WTC11 (cell line): ENCODE data around the gene GNPNAT1. TPM values are rescaled to one million over a fixed set of nuclear protein-coding genes. Genes with fewer than 3 reads are reported as not detected.

Experiments
- ATAC-seq: fragments of 200-7000 bp; cut with Tn5 transposase; 2 replicates; pipeline ENCODE4 v1.10.0; 2021; ENCODE audit warnings: mild to moderate bottlenecking, moderate library complexity
- CTCF ChIA-PET: fragments of 300-600 bp; sonication (Branson Sonifier 250); formaldehyde crosslinking; loops from one replicate; lab custom pipeline; 2021; ENCODE audit warnings: antibody characterized with exemption; lab: Charles Lee
- POLR2A ChIA-PET: fragments of 350-600 bp; sonication (Branson Sonifier 250); formaldehyde crosslinking; loops from one replicate; lab custom pipeline; 2021; ENCODE audit warnings: antibody characterized with exemption; lab: Charles Lee
- DNase-seq: peaks from one replicate; pipeline ENCODE4 v3.0.0; 2021; ENCODE audit warnings: low spot score
- H3K27ac Mint-ChIP-seq: 2 replicates; pipeline ENCODE4 v1.8.0; 2021; ENCODE audit warnings: mixed read lengths
- H3K27me3 Mint-ChIP-seq: 2 replicates; pipeline ENCODE4 v1.8.0; 2021; ENCODE audit warnings: low read depth, mild to moderate bottlenecking, moderate library complexity, mixed read lengths
- H3K36me3 Mint-ChIP-seq: 2 replicates; pipeline ENCODE4 v1.8.0; 2021; ENCODE audit warnings: mixed read lengths
- H3K4me1 Mint-ChIP-seq: 2 replicates; pipeline ENCODE4 v1.8.0; 2022; ENCODE audit warnings: mixed read lengths
- H3K4me3 Mint-ChIP-seq: 2 replicates; pipeline ENCODE4 v1.8.0; 2021; ENCODE audit warnings: mild to moderate bottlenecking, moderate library complexity, mixed read lengths
- H3K9me3 Mint-ChIP-seq: 2 replicates; pipeline ENCODE4 v1.8.0; 2021; ENCODE audit warnings: mixed read lengths
- CBFB ChIP-seq: sonication (generic); formaldehyde crosslinking; IDR thresholded peaks from 2 replicates; pipeline ENCODE4 v1.8.1; 2022; ENCODE audit warnings: mild to moderate bottlenecking, low read depth, missing genetic modification reagents
- CTCF ChIP-seq: fragments of 200-600 bp; IDR thresholded peaks from 2 replicates; pipeline ENCODE4 v1.8.0; 2022; ENCODE audit warnings: antibody characterized with exemption
- E2F1 ChIP-seq: sonication (generic); formaldehyde crosslinking; IDR thresholded peaks from 2 replicates; pipeline ENCODE4 v1.8.0; 2022; ENCODE audit warnings: mild to moderate bottlenecking, missing genetic modification reagents
- EMX1 ChIP-seq: fragments of 250-450 bp; sonication (Bioruptor Pico); IDR thresholded peaks from 2 replicates; pipeline ENCODE4 v1.8.0; 2021; ENCODE audit warnings: mild to moderate bottlenecking
- ERG ChIP-seq: fragments of 250-450 bp; sonication (Bioruptor Pico); IDR thresholded peaks from 2 replicates; pipeline ENCODE4 v1.8.0; 2021; ENCODE audit warnings: mild to moderate bottlenecking
- FOXP1 ChIP-seq: sonication (generic); formaldehyde crosslinking; IDR thresholded peaks from 2 replicates; pipeline ENCODE4 v1.8.0; 2022; ENCODE audit warnings: missing genetic modification reagents, mild to moderate bottlenecking, moderate library complexity, borderline replicate concordance
- FOXP4 ChIP-seq: sonication (generic); formaldehyde crosslinking; IDR thresholded peaks from 2 replicates; pipeline ENCODE4 v1.8.0; 2022; ENCODE audit warnings: mild to moderate bottlenecking, missing genetic modification reagents
- NR2C2 ChIP-seq: sonication (generic); formaldehyde crosslinking; IDR thresholded peaks from 2 replicates; pipeline ENCODE4 v1.8.0; 2022; ENCODE audit warnings: mild to moderate bottlenecking, missing genetic modification reagents
- OVOL2 ChIP-seq: fragments of 250-450 bp; sonication (Bioruptor Pico); IDR thresholded peaks from 2 replicates; pipeline ENCODE4 v1.9.0; 2021; ENCODE audit warnings: mild to moderate bottlenecking, borderline replicate concordance
- PRDM15 ChIP-seq: sonication (generic); formaldehyde crosslinking; IDR thresholded peaks from 2 replicates; pipeline ENCODE4 v1.8.0; 2022; ENCODE audit warnings: missing genetic modification reagents
- PRRX2 ChIP-seq: fragments of 250-450 bp; sonication (Bioruptor Pico); IDR thresholded peaks from 2 replicates; pipeline ENCODE4 v1.8.0; 2021; ENCODE audit warnings: mild to moderate bottlenecking
- SMAD3 ChIP-seq: sonication (generic); formaldehyde crosslinking; IDR thresholded peaks from 2 replicates; pipeline ENCODE4 v1.8.0; 2022; ENCODE audit warnings: missing genetic modification reagents, mild to moderate bottlenecking, borderline replicate concordance
- SP1 ChIP-seq: sonication (generic); formaldehyde crosslinking; conservative IDR thresholded peaks from 2 replicates; pipeline ENCODE4 v1.8.1; 2022; ENCODE audit warnings: missing genetic modification reagents
- ZBTB21 ChIP-seq: sonication (generic); formaldehyde crosslinking; IDR thresholded peaks from 2 replicates; pipeline ENCODE4 v1.8.1; 2023; ENCODE audit warnings: mild to moderate bottlenecking, missing genetic modification reagents, borderline replicate concordance
- ZSCAN18 ChIP-seq: fragments of 250-450 bp; sonication (Bioruptor Pico); IDR thresholded peaks from 2 replicates; pipeline ENCODE4 v2.1.2; 2022; ENCODE audit warnings: mild to moderate bottlenecking, moderate library complexity
- total RNA-seq: library from RNA; stranded (reverse); gene quantifications from 3 replicates; pipeline ENCODE4 v1.2.3, GENCODE V29; 2021
- TF ChIP-seq, protein P1 (sequence below): fragments of 250-450 bp; sonication (Bioruptor Pico); IDR thresholded peaks from 2 replicates; pipeline ENCODE4 v1.9.0; 2021; ENCODE audit warnings: mild to moderate bottlenecking
- TF ChIP-seq, protein P2 (sequence below): sonication (generic); formaldehyde crosslinking; conservative IDR thresholded peaks from 2 replicates; pipeline ENCODE4 v1.8.1; 2023; ENCODE audit warnings: mild to moderate bottlenecking, low read depth, missing genetic modification reagents, moderate library complexity

Gene GNPNAT1
- total RNA-seq, 1 experiment from 2014 or later, result 43.5 TPM

DNA sequence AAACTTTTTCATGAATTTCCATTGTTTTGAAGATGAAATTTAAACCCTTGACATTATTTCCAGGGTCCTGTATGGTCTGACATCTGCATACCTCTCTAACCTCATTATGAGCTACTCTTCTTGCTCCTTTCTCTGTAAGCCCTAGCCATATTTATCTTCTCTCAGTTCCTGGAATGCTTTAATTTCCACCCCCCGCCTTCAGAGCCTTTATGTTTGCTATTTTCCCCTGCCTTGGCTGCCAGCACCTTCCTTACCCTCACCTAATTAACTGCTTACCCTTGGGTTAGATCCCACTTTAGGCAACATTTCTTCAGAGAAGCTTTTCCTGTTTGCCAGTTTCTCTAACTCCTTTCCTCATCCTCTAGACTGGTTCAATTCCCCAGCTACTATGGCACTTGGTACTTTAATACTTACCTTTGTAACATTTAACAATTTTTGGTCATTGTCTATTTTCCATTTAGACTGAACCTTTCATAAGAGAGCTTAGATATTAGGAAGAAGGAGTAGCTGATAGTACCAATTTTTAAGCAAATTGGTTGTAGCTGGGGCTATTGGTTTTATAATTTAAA lies 55.4 kb downstream of the GNPNAT1 start:
- CTCF ChIA-PET, result interaction anchor here (1.1 to 1.5 kb wide), 2 partner anchors 22 to 560 kb away, joined by 3 read pairs; no protein-coding TSS in a partner anchor
- TF ChIP-seq ZBTB21 (CRISPR knock-in tag) (no peak), EMX1 (CRISPR knock-in tag) (no peak)
- TF ChIP-seq, protein P1, sequence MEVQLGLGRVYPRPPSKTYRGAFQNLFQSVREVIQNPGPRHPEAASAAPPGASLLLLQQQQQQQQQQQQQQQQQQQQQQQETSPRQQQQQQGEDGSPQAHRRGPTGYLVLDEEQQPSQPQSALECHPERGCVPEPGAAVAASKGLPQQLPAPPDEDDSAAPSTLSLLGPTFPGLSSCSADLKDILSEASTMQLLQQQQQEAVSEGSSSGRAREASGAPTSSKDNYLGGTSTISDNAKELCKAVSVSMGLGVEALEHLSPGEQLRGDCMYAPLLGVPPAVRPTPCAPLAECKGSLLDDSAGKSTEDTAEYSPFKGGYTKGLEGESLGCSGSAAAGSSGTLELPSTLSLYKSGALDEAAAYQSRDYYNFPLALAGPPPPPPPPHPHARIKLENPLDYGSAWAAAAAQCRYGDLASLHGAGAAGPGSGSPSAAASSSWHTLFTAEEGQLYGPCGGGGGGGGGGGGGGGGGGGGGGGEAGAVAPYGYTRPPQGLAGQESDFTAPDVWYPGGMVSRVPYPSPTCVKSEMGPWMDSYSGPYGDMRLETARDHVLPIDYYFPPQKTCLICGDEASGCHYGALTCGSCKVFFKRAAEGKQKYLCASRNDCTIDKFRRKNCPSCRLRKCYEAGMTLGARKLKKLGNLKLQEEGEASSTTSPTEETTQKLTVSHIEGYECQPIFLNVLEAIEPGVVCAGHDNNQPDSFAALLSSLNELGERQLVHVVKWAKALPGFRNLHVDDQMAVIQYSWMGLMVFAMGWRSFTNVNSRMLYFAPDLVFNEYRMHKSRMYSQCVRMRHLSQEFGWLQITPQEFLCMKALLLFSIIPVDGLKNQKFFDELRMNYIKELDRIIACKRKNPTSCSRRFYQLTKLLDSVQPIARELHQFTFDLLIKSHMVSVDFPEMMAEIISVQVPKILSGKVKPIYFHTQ (CRISPR knock-in tag), result no peak
- TF ChIP-seq, all 79 proteins: peak for 0
- Mint-ChIP-seq H3K27ac (peak overlapping the region; percentile 52), H3K9me3 (peaks cover 5% of the 10 kb centered on the region), H3K4me1 (peaks cover 62% of the 10 kb centered on the region), H3K27me3 (no peaks in the 10 kb centered on the region), H3K4me3 (0 out of 2 replicates have a peak overlapping the region, but pooled peaks have one; percentile 4), H3K36me3 (peaks cover 18% of the 10 kb centered on the region)
- ATAC-seq, result peak; percentile 24
- POLR2A ChIA-PET, result no interaction called here
- DNase-seq, result no peak

- ChIA-PET POLR2A (no interaction called here), CTCF (no interaction called here)
- H3K9me3 Mint-ChIP-seq, result peaks cover 5% of the 10 kb centered on the region
- peak overlapping the region; percentile 36 for H3K4me3 Mint-ChIP-seq
- H3K27ac Mint-ChIP-seq, result peak overlapping the region; percentile 70
- DNase-seq (peak; percentile 38), ATAC-seq (no peak)
- H3K4me1 Mint-ChIP-seq, result peaks cover 63% of the 10 kb centered on the region
- H3K36me3 Mint-ChIP-seq, result peaks cover 15% of the 10 kb centered on the region
- H3K27me3 Mint-ChIP-seq, result no peaks in the 10 kb centered on the region
- TF ChIP-seq ERG (CRISPR knock-in tag) (no peak), CBFB (CRISPR knock-in tag) (no peak), SP1 (CRISPR knock-in tag) (no peak), OVOL2 (no peak), PRRX2 (CRISPR knock-in tag) (no peak), ZSCAN18 (no peak), E2F1 (CRISPR knock-in tag) (no peak), CTCF (no peak), FOXP4 (no peak), PRDM15 (no peak), NR2C2 (CRISPR knock-in tag) (no peak), SMAD3 (no peak), FOXP1 (CRISPR knock-in tag) (no peak)
- TF ChIP-seq, protein P2, sequence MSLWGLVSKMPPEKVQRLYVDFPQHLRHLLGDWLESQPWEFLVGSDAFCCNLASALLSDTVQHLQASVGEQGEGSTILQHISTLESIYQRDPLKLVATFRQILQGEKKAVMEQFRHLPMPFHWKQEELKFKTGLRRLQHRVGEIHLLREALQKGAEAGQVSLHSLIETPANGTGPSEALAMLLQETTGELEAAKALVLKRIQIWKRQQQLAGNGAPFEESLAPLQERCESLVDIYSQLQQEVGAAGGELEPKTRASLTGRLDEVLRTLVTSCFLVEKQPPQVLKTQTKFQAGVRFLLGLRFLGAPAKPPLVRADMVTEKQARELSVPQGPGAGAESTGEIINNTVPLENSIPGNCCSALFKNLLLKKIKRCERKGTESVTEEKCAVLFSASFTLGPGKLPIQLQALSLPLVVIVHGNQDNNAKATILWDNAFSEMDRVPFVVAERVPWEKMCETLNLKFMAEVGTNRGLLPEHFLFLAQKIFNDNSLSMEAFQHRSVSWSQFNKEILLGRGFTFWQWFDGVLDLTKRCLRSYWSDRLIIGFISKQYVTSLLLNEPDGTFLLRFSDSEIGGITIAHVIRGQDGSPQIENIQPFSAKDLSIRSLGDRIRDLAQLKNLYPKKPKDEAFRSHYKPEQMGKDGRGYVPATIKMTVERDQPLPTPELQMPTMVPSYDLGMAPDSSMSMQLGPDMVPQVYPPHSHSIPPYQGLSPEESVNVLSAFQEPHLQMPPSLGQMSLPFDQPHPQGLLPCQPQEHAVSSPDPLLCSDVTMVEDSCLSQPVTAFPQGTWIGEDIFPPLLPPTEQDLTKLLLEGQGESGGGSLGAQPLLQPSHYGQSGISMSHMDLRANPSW (CRISPR knock-in tag), result no peak
Observed at GRCh38 chr14:52733824-52734223, 57.6 kb downstream of the GNPNAT1 start.
